ENCODE measurements around the gene SLC41A1. TPM values are rescaled to one million over a fixed set of nuclear protein-coding genes. Genes with fewer than 3 reads are reported as not detected.

The SLC41A1 gene
- total and polyA plus RNA-seq, 2 experiments from 2014 or later: 21.3 to 22.4 TPM

- in situ Hi-C loops (cut with MboI): no loop called here
- Histone ChIP-seq H4K20me1 (ENCODE audit: insufficient read depth) (no peaks in the 10 kb centered on the region), H3K9ac (no peak overlapping the region), H2AFZ (no peak overlapping the region), H3K9me3 (ENCODE audit: low read depth) (no peaks in the 10 kb centered on the region), H3K27ac (no peak overlapping the region), H3K27me3 (replicated peaks; ENCODE audit: insufficient read depth) (no peaks in the 10 kb centered on the region; the same call in 1 of the 2 replicates), H3F3A (ENCODE audit: insufficient read depth) (no peaks in the 10 kb centered on the region), H3K79me2 (ENCODE audit: insufficient read depth) (no peaks in the 10 kb centered on the region), H3K36me3 (ENCODE audit: low read depth) (no peaks in the 10 kb centered on the region), H3K4me1 (ENCODE audit: insufficient read depth) (no peaks in the 10 kb centered on the region), H3K4me2 (ENCODE audit: unreplicated experiment) (no peak overlapping the region), H3K4me3 (no peak overlapping the region), H3K9me2 (ENCODE audit: insufficient read depth) (no peaks in the 10 kb centered on the region)
- no peak for DNase-seq
- no peak for TF ChIP-seq EZH2 (IDR thresholded peaks at IDR 0.05; ENCODE audit: insufficient read depth, poor library complexity, severe bottlenecking)
- no peak for TF ChIP-seq EZH2phosphoT487 (IDR thresholded peaks at IDR 0.05; ENCODE audit: insufficient read depth, low read depth)
- 33 to 36% methylated on average over 3 of the region's 3 CpGs for WGBS, 2 experiments (ENCODE audit: low coverage in 1 of 2, low lambda C conversion rate in 2 of 2, missing lambda C conversion rate in 2 of 2)
These were observed 30.2 kb upstream of the SLC41A1 start for GRCh38 chr1:205843036-205843859.

DNA sequence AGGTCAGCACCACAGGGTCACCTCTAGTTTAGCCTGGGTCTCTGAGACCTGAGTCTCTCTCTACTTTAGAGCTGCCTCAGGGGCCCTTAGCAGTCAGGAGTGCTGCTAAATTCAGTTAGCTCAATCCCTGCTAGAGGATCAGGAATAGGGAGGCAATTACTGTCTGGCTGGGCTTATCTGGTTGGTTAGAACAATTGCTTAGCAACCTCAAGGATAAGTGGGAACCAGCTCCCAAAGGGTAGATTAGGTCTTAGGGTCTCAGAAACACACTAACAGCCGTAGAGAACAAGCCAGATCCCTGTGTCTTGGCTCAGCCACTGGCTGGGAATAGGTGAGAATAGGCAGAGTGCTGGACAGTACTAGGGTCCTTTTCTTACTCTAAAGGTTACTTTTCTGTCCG, 29.2 kb upstream of the SLC41A1 start:
- no peak overlapping the region for H3K9ac ChIP-seq
- H3K27me3 ChIP-seq (replicated peaks; ENCODE audit: insufficient read depth): no peaks in the 10 kb centered on the region; the same call in 1 of the 2 replicates
- H4K20me1 ChIP-seq (ENCODE audit: insufficient read depth): no peaks in the 10 kb centered on the region
- H3K9me3 ChIP-seq (ENCODE audit: low read depth): no peaks in the 10 kb centered on the region
- no peaks in the 10 kb centered on the region for H3F3A ChIP-seq (ENCODE audit: insufficient read depth)
- WGBS, 2 experiments (ENCODE audit: low coverage in 1 of 2, low lambda C conversion rate in 2 of 2, missing lambda C conversion rate in 2 of 2): 43 to 58% methylated on average over 2 of the region's 2 CpGs
- no peak overlapping the region for H3K4me2 ChIP-seq (ENCODE audit: unreplicated experiment)
- H3K27ac ChIP-seq: no peak overlapping the region
- DNase-seq: no peak
- H3K36me3 ChIP-seq (ENCODE audit: low read depth): no peaks in the 10 kb centered on the region
- no peak overlapping the region for H3K4me3 ChIP-seq
- H3K79me2 ChIP-seq (ENCODE audit: insufficient read depth): no peaks in the 10 kb centered on the region
- no peak overlapping the region for H2AFZ ChIP-seq
- no peak for TF ChIP-seq EZH2 (IDR thresholded peaks at IDR 0.05; ENCODE audit: insufficient read depth, poor library complexity, severe bottlenecking)
- no peak for TF ChIP-seq EZH2phosphoT487 (IDR thresholded peaks at IDR 0.05; ENCODE audit: insufficient read depth, low read depth)
- H3K4me1 ChIP-seq (ENCODE audit: insufficient read depth): no peaks in the 10 kb centered on the region
- H3K9me2 ChIP-seq (ENCODE audit: insufficient read depth): no peaks in the 10 kb centered on the region
- in situ Hi-C loops (cut with MboI): no loop called here

- no peak overlapping the region for H3K4me2 ChIP-seq (ENCODE audit: unreplicated experiment)
- no peaks in the 10 kb centered on the region; the same call in 1 of the 2 replicates for H3K27me3 ChIP-seq (replicated peaks; ENCODE audit: insufficient read depth)
- WGBS, 2 experiments (ENCODE audit: low coverage in 1 of 2, low lambda C conversion rate in 2 of 2, missing lambda C conversion rate in 2 of 2): 48 to 64% methylated on average over 4 of the region's 4 CpGs
- no peak overlapping the region for H2AFZ ChIP-seq
- H3K9ac ChIP-seq: no peak overlapping the region
- H3K9me3 ChIP-seq (ENCODE audit: low read depth): no peaks in the 10 kb centered on the region
- no peaks in the 10 kb centered on the region for H3K79me2 ChIP-seq (ENCODE audit: insufficient read depth)
- TF ChIP-seq EZH2 (IDR thresholded peaks at IDR 0.05; ENCODE audit: insufficient read depth, poor library complexity, severe bottlenecking) (no peak), EZH2phosphoT487 (IDR thresholded peaks at IDR 0.05; ENCODE audit: insufficient read depth, low read depth) (no peak)
- no peak overlapping the region for H3K4me3 ChIP-seq
- no peaks in the 10 kb centered on the region for H3K4me1 ChIP-seq (ENCODE audit: insufficient read depth)
- no peak overlapping the region for H3K27ac ChIP-seq
- no peak for DNase-seq
- H3F3A ChIP-seq (ENCODE audit: insufficient read depth): no peaks in the 10 kb centered on the region
- no peaks in the 10 kb centered on the region for H3K9me2 ChIP-seq (ENCODE audit: insufficient read depth)
- in situ Hi-C loops (cut with MboI): no loop called here
- H3K36me3 ChIP-seq (ENCODE audit: low read depth): no peaks in the 10 kb centered on the region
- H4K20me1 ChIP-seq (ENCODE audit: insufficient read depth): no peaks in the 10 kb centered on the region
These were observed 27.3 kb upstream of the SLC41A1 start for GRCh38 chr1:205840146-205840923.

DNA sequence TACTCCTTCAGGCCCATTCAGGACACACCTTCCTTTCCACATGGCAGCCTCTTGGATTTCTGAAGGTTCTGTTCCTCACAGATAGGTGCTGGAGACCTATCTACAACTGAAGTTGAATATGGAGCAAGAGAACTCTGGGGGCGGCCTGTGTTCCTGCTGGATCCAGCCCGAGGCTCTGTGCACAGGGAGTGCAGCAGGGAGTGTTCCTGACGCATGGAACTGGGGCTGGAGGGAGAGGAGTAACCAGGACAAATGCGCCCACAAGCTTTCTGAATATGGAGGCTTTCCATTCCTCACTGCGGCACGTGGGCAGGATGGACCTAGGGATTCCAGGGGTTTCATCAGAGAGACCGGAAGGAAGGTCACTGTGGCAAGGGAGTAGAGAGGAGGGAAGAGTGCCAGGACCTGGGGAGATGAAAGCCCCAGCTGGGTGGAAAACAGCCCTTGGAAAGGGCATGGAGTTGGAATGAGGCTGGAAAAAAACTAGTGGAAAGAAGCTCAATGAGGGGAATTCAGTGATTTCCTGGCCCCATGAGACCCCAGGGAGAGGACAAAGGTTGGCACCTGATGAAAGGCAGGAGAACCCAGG, 24.5 kb upstream of the SLC41A1 start:
- Histone ChIP-seq H3K9me3 (ENCODE audit: low read depth) (no peaks in the 10 kb centered on the region), H3K79me2 (ENCODE audit: insufficient read depth) (no peaks in the 10 kb centered on the region), H2AFZ (no peak overlapping the region), H3K9me2 (ENCODE audit: insufficient read depth) (no peaks in the 10 kb centered on the region), H3K4me1 (ENCODE audit: insufficient read depth) (no peaks in the 10 kb centered on the region), H3K36me3 (ENCODE audit: low read depth) (no peaks in the 10 kb centered on the region), H4K20me1 (ENCODE audit: insufficient read depth) (no peaks in the 10 kb centered on the region), H3F3A (ENCODE audit: insufficient read depth) (no peaks in the 10 kb centered on the region), H3K27me3 (replicated peaks; ENCODE audit: insufficient read depth) (no peaks in the 10 kb centered on the region; the same call in 1 of the 2 replicates), H3K27ac (no peak overlapping the region), H3K9ac (no peak overlapping the region), H3K4me3 (no peak overlapping the region), H3K4me2 (ENCODE audit: unreplicated experiment) (no peak overlapping the region)
- TF ChIP-seq EZH2 (IDR thresholded peaks at IDR 0.05; ENCODE audit: insufficient read depth, poor library complexity, severe bottlenecking) (no peak), EZH2phosphoT487 (IDR thresholded peaks at IDR 0.05; ENCODE audit: insufficient read depth, low read depth) (no peak)
- 72 to 73% methylated on average over 7 of the region's 7 CpGs for WGBS, 2 experiments (ENCODE audit: low coverage in 1 of 2, low lambda C conversion rate in 2 of 2, missing lambda C conversion rate in 2 of 2)
- DNase-seq: no peak
- in situ Hi-C loops (cut with MboI): no loop called here

Data from GM23248 (cell line).